Measurements from ENCODE around the gene ERC1.
A peak's percentile ranks its signal among the peaks of the same experiment; 100 is the strongest.

ERC1 gene

GRCh38 chr12:1491983-1492697 lies 501.1 kb downstream of the ERC1 start:
- Histone ChIP-seq H3K4me3 (ENCODE audit: low read depth, low read length) (no peak overlapping the region), H3K9me3 (ENCODE audit: control insufficient read depth, insufficient read depth, low read depth, low read length) (no peaks in the 10 kb centered on the region), H3K4me1 (ENCODE audit: control insufficient read depth, insufficient read depth, low read length) (no peaks in the 10 kb centered on the region), H3K27ac (ENCODE audit: extremely low read depth, low read depth, low read length) (no peak overlapping the region), H3K36me3 (ENCODE audit: control insufficient read depth in 2 of 2, insufficient read depth in 1 of 2, low read length in 2 of 2) (peaks cover 0 to 13% of the 10 kb centered on the region in 2 experiments; a peak in 1 of 3 replicates)
- ChIA-PET CTCF (no interaction called here), POLR2A (no interaction called here)
- TF ChIP-seq INSM2 (tag by site-specific recombination; IDR thresholded peaks at IDR 0.05): no peak
- no peak for TF ChIP-seq ZFP37 (tag by site-specific recombination; IDR thresholded peaks at IDR 0.05)
- peak; percentile 87 for TF ChIP-seq ZIC2 (tag by site-specific recombination; IDR thresholded peaks at IDR 0.05)

- Histone ChIP-seq H3K36me3 (ENCODE audit: control insufficient read depth in 2 of 2, insufficient read depth in 1 of 2, low read length in 2 of 2) (peaks cover 0 to 13% of the 10 kb centered on the region in 2 experiments; a peak in 1 of 3 replicates), H3K4me3 (ENCODE audit: low read depth, low read length) (no peak overlapping the region), H3K9me3 (ENCODE audit: control insufficient read depth, insufficient read depth, low read depth, low read length) (no peaks in the 10 kb centered on the region), H3K27ac (ENCODE audit: extremely low read depth, low read depth, low read length) (no peak overlapping the region), H3K4me1 (ENCODE audit: control insufficient read depth, insufficient read depth, low read length) (no peaks in the 10 kb centered on the region)
- ChIA-PET CTCF (no interaction called here), POLR2A (interaction anchor here (0.6 kb wide), 1 partner anchor 144 kb away, joined by 3 read pairs; no protein-coding TSS in a partner anchor)
- no peak for TF ChIP-seq HOXC10 (CRISPR knock-in tag; IDR thresholded peaks at IDR 0.05)
- TF ChIP-seq ZNF362 (tag by site-specific recombination; IDR thresholded peaks at IDR 0.05): no peak
- TF ChIP-seq ZNF112 (tag by site-specific recombination; IDR thresholded peaks at IDR 0.05): no peak
- no peak for TF ChIP-seq ZBTB7A (tag by site-specific recombination; IDR thresholded peaks at IDR 0.05; ENCODE audit: low read depth)
- TF ChIP-seq ZNF580 (tag by site-specific recombination; IDR thresholded peaks at IDR 0.05): no peak
- no peak for TF ChIP-seq PATZ1 (tag by site-specific recombination; IDR thresholded peaks at IDR 0.05)
- no peak for TF ChIP-seq KLF10 (tag by site-specific recombination; IDR thresholded peaks at IDR 0.05)
- no peak for TF ChIP-seq ZBTB8A (tag by site-specific recombination; IDR thresholded peaks at IDR 0.05)
- TF ChIP-seq ZNF324 (tag by site-specific recombination; IDR thresholded peaks at IDR 0.05): no peak
- no peak for TF ChIP-seq AEBP2 (tag by site-specific recombination; IDR thresholded peaks at IDR 0.05; ENCODE audit: borderline replicate concordance)
- no peak for TF ChIP-seq ZNF660 (tag by site-specific recombination; IDR thresholded peaks at IDR 0.05)
- TF ChIP-seq INSM2 (tag by site-specific recombination; IDR thresholded peaks at IDR 0.05): no peak
- no peak for TF ChIP-seq ZNF26 (tag by site-specific recombination; IDR thresholded peaks at IDR 0.05)
- TF ChIP-seq TRIM28 (IDR thresholded peaks at IDR 0.05; ENCODE audit: borderline replicate concordance, low read length): no peak
- TF ChIP-seq ZNF23 (tag by site-specific recombination; IDR thresholded peaks at IDR 0.05; ENCODE audit: borderline replicate concordance): no peak
- TF ChIP-seq ZNF623 (tag by site-specific recombination; IDR thresholded peaks at IDR 0.05): no peak
- TF ChIP-seq PRDM1 (tag by site-specific recombination; IDR thresholded peaks at IDR 0.05): no peak
- no peak for TF ChIP-seq ZNF19 (tag by site-specific recombination; IDR thresholded peaks at IDR 0.05; ENCODE audit: low read depth)
Observed at GRCh38 chr12:1493781-1494565, 502.9 kb downstream of the ERC1 start.
